Body of pancreas (tissue), 4 donors: ENCODE results near the gene BMAL1.

Source experiments
- CTCF ChIP-seq, 7 experiments: fragments of 450-650 bp in 4 of 7; fragments of 200-600 bp in 3 of 7; sonication (generic) in 3 of 7; IDR thresholded peaks; one replicate each; pipeline ENCODE4 v1.5.1; 2016 to 2019; ENCODE audit warnings: antibody characterized with exemption in 7 of 7
- POLR2A ChIP-seq, 3 donors: fragments of 450-650 bp; IDR thresholded peaks; one replicate each; pipeline ENCODE4 v1.6.1; 2016; ENCODE audit warnings: antibody characterized with exemption in 3 of 3, mild to moderate bottlenecking in 2 of 3

DNA sequence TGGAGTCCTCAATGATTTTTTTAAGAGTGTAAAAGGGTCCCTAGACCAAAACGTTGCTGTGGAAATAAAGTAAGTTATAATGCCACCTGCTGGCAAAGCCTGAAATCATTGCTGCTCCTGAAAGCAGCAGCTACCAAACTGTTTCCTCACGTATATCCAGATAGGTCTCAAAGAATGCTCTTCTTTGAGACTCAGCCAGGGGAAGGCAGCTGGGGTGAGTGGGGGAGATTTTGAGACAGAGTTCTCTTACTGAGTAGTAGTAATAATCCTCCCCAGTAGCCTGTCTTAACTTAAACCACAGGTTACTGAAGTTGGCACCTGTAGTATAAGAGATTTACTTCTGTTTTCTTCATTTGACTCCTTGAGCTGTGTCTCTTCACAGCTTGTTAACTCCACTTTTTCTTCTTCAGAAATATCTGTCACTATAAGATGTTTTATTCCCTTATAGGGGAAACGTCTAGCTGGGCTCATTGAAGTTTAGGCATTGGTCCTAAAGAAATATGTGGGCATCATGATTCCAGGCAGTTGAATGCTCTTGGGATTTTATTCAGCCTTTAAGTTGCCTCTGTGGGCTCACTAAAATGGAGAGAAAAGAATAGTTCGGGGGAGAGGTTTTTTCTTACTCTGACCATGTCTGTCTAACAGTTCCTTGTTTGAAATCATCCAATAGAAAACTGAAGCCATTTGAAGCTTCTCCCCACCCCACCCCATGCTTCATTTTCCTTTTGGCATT, 107.5 kb downstream of the BMAL1 start:
- TF ChIP-seq CTCF (IDR thresholded peaks at IDR 0.05) (peak in 6 of 7 experiments; percentile 32 to 51 (median 37)), POLR2A (IDR thresholded peaks at IDR 0.05) (no peak)
